Prostate gland (tissue), 2 donors: ENCODE data around the gene GNAZ. TPM values are rescaled to one million over a fixed set of nuclear protein-coding genes. Genes with fewer than 3 reads are reported as not detected.

Experiments
- DNase-seq: peaks from one replicate; pipeline ENCODE4 v3.0.0-alpha.2; 2019; ENCODE audit warnings: low spot score
- H3K27ac ChIP-seq, 2 donors: fragments of 200-600 bp; sonication (generic); 2 replicates each; pipeline ENCODE4 v1.5.1; 2017 to 2019
- H3K27me3 ChIP-seq: fragments of 200-600 bp; sonication (generic); replicated peaks from 2 replicates; pipeline ENCODE4 v1.5.1; 2019; ENCODE audit not compliant: insufficient read depth
- H3K36me3 ChIP-seq, 2 donors: fragments of 200-600 bp; sonication (generic); 1 replicate in 1 of 2; 2 replicates in 1 of 2; pipeline versions ENCODE4 v1.5.1 to v1.8.1; 2017 to 2019
- H3K4me1 ChIP-seq: fragments of 200-600 bp; sonication (generic); replicated peaks from 2 replicates; pipeline ENCODE4 v1.5.1; 2019
- H3K4me3 ChIP-seq, 2 donors: fragments of 200-600 bp; sonication (generic); 2 replicates each; pipeline ENCODE4 v1.5.1; 2017 to 2019
- H3K9me3 ChIP-seq: fragments of 200-600 bp; sonication (generic); 2 replicates; pipeline ENCODE4 v1.5.1; 2017
- CTCF ChIP-seq, 4 experiments: fragments of 200-600 bp in 2 of 4; fragments of 450-650 bp in 2 of 4; sonication (generic) in 2 of 4; IDR thresholded peaks; 1 replicate in 3 of 4; 2 replicates in 1 of 4; pipeline ENCODE4 v1.5.1; 2016 to 2019; ENCODE audit warnings: antibody characterized with exemption in 4 of 4, mild to moderate bottlenecking in 2 of 4, moderate library complexity in 2 of 4
- POLR2A ChIP-seq: fragments of 450-650 bp; IDR thresholded peaks from one replicate; pipeline ENCODE4 v1.6.1; 2016; ENCODE audit warnings: antibody characterized with exemption, mild to moderate bottlenecking
- POLR2AphosphoS5 ChIP-seq: sonication (generic); formaldehyde crosslinking; IDR thresholded peaks from one replicate; pipeline ENCODE4 v1.6.1; 2017; ENCODE audit warnings: antibody characterized with exemption
- WGBS: methylation state at CpG from one replicate; pipeline ENCODE4 v1.1.5; 2018; 5-methylcytosine and 5-hydroxymethylcytosine counted together
- intact Hi-C: fragments of 100-400 bp; cut with DNase I; formaldehyde crosslinking; loops from one replicate; pipeline ENCODE4 v1.14.2; 2022
- total RNA-seq, 2 donors: library from RNA; depleted of rRNA; stranded (reverse); fragments of >200 nt; gene quantifications; one replicate each; pipeline ENCODE4 v1.1.0, GENCODE V29; 2016

The GNAZ gene
- total RNA-seq, 2 donors from 2014 or later, result 5.7 to 22.6 TPM

GRCh38 chr22:23085785-23086184 lies 15.5 kb downstream of the GNAZ start:
- DNase-seq, result no peak
- H3K27me3 ChIP-seq, result no peaks in the 10 kb centered on the region
- no peak overlapping the region for H3K4me3 ChIP-seq
- TF ChIP-seq POLR2AphosphoS5, result no peak
- no peak for TF ChIP-seq CTCF (IDR thresholded peaks at IDR 0.05)
- TF ChIP-seq POLR2A, result no peak
- H3K4me1 ChIP-seq, result no peaks in the 10 kb centered on the region
- no peak overlapping the region for H3K27ac ChIP-seq
- no peaks in the 10 kb centered on the region for H3K36me3 ChIP-seq
- no peaks in the 10 kb centered on the region for H3K9me3 ChIP-seq
- intact Hi-C loops, result no loop called here
- 80% methylated on average over 9 of the region's 9 CpGs for WGBS

DNA sequence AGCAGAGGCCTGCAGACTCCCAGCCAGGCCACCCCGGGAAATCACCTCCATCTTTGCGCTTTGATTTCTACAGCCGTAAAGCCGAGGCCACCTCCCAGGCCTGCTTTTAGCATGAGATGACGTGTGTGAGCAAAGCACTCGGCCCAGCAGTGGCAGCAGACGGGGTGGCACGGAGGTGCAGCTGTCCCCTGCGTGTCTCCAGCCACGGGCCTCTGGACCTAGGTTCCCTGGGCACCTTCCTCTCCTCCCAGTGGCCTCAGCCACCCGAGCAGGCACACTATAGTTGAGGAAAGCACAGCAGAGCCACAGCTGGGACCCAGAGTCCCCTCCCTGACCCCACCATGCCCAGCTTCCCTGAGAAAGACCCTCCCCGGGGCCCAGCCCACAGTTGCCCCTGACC lies 15.9 kb downstream of the GNAZ start:
- Histone ChIP-seq H3K36me3 (no peaks in the 10 kb centered on the region), H3K4me3 (no peak overlapping the region), H3K4me1 (no peaks in the 10 kb centered on the region), H3K9me3 (no peaks in the 10 kb centered on the region), H3K27ac (no peak overlapping the region), H3K27me3 (no peaks in the 10 kb centered on the region)
- 86% methylated on average over 12 of the region's 12 CpGs for WGBS
- no peak for TF ChIP-seq POLR2AphosphoS5
- no peak for TF ChIP-seq CTCF (IDR thresholded peaks at IDR 0.05)
- TF ChIP-seq POLR2A, result no peak
- DNase-seq, result no peak
- intact Hi-C loops, result no loop called here

DNA sequence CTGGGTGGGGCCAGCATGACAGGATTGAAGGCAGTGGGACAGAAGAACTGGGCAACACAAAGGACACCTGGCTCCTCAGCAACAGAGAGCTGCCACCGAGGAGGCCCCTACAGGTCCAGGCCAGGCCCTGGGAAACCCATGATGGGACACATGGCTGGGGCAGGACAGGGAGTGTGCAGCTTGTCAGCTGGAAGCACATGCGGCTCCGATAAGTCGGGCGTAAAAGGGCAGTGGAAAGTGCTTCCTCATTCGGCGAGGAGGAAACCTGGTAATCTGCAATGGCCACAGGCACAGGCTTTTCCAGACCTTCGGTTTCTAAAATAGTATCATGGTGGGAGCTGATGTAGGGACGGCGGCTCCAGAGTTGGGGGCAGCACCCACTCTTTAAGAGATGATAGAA lies 16.5 kb downstream of the GNAZ start:
- intact Hi-C loops, result no loop called here
- H3K4me1 ChIP-seq, result no peaks in the 10 kb centered on the region
- TF ChIP-seq POLR2A (no peak), POLR2AphosphoS5 (no peak), CTCF (IDR thresholded peaks at IDR 0.05) (no peak)
- H3K9me3 ChIP-seq, result no peaks in the 10 kb centered on the region
- H3K4me3 ChIP-seq, result no peak overlapping the region
- H3K36me3 ChIP-seq, result no peaks in the 10 kb centered on the region
- H3K27me3 ChIP-seq, result no peaks in the 10 kb centered on the region
- DNase-seq, result no peak
- 77% methylated on average over 10 of the region's 10 CpGs for WGBS
- no peak overlapping the region for H3K27ac ChIP-seq

DNA sequence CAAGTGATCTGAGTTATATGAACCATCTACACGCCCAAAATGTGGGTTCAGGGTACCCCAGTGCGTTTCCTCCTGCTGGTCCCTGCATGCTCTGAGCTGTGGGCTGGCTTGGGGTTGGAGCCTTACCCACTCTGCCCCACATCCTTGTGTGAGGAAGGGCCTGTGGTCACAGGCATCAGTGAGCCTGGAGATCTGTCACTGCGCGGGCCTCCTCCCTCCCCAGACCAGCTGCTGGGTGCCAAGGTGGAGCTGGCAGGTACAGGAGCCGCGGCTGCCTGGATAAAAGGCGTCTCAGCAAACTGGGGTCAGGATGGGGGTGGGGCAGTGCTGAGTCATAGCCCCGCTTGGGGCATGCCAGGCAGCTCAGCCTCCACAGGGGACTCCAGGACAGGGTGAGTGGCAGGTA lies 17.9 kb downstream of the GNAZ start:
- Histone ChIP-seq H3K9me3 (no peaks in the 10 kb centered on the region), H3K27me3 (no peaks in the 10 kb centered on the region), H3K27ac (no peak overlapping the region), H3K4me1 (no peaks in the 10 kb centered on the region), H3K36me3 (no peaks in the 10 kb centered on the region), H3K4me3 (no peak overlapping the region)
- no peak for DNase-seq
- intact Hi-C loops, result no loop called here
- WGBS, result 38% methylated on average over 8 of the region's 8 CpGs
- TF ChIP-seq CTCF (IDR thresholded peaks at IDR 0.05) (no peak), POLR2A (no peak), POLR2AphosphoS5 (no peak)

GRCh38 chr22:23089010-23089409 lies 18.7 kb downstream of the GNAZ start:
- Histone ChIP-seq H3K36me3 (no peaks in the 10 kb centered on the region), H3K27me3 (no peaks in the 10 kb centered on the region), H3K4me1 (no peaks in the 10 kb centered on the region), H3K4me3 (no peak overlapping the region), H3K9me3 (no peaks in the 10 kb centered on the region), H3K27ac (no peak overlapping the region)
- 90% methylated on average over 10 of the region's 10 CpGs for WGBS
- TF ChIP-seq POLR2A (no peak), POLR2AphosphoS5 (no peak), CTCF (IDR thresholded peaks at IDR 0.05) (no peak)
- DNase-seq, result no peak
- intact Hi-C loops, result no loop called here
